ENCODE data around the gene IGF1. TPM values are rescaled to one million over a fixed set of nuclear protein-coding genes. Genes with fewer than 3 reads are reported as not detected.

The IGF1 gene
- total RNA-seq, 1 experiment from 2014 or later, result 0.42 TPM

GRCh38 chr12:102514696-102515095 lies 34.3 kb upstream of the IGF1 start (continued):
- TF ChIP-seq, protein P1, sequence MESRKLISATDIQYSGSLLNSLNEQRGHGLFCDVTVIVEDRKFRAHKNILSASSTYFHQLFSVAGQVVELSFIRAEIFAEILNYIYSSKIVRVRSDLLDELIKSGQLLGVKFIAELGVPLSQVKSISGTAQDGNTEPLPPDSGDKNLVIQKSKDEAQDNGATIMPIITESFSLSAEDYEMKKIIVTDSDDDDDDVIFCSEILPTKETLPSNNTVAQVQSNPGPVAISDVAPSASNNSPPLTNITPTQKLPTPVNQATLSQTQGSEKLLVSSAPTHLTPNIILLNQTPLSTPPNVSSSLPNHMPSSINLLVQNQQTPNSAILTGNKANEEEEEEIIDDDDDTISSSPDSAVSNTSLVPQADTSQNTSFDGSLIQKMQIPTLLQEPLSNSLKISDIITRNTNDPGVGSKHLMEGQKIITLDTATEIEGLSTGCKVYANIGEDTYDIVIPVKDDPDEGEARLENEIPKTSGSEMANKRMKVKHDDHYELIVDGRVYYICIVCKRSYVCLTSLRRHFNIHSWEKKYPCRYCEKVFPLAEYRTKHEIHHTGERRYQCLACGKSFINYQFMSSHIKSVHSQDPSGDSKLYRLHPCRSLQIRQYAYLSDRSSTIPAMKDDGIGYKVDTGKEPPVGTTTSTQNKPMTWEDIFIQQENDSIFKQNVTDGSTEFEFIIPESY (IDR thresholded peaks at IDR 0.05; ENCODE audit: extremely low read depth, insufficient replicate concordance, low read length), result no peak
- no peak for TF ChIP-seq YY1 (IDR thresholded peaks at IDR 0.05; ENCODE audit: extremely low read depth, insufficient replicate concordance, low read depth, low read length)
- no peak for TF ChIP-seq EGR1 (IDR thresholded peaks at IDR 0.05; ENCODE audit: low read depth)
- TF ChIP-seq SIN3A (IDR thresholded peaks at IDR 0.05; ENCODE audit: low read depth), result no peak
- TF ChIP-seq FOSL1 (IDR thresholded peaks at IDR 0.05; ENCODE audit: low read depth), result no peak
- no peak for TF ChIP-seq ELF1 (IDR thresholded peaks at IDR 0.05; ENCODE audit: borderline replicate concordance, low read depth)
- TF ChIP-seq CBX3 (IDR thresholded peaks at IDR 0.05; ENCODE audit: low read depth), result no peak
- no peak for TF ChIP-seq EZH2phosphoT487 (IDR thresholded peaks at IDR 0.05; ENCODE audit: borderline replicate concordance)

DNA sequence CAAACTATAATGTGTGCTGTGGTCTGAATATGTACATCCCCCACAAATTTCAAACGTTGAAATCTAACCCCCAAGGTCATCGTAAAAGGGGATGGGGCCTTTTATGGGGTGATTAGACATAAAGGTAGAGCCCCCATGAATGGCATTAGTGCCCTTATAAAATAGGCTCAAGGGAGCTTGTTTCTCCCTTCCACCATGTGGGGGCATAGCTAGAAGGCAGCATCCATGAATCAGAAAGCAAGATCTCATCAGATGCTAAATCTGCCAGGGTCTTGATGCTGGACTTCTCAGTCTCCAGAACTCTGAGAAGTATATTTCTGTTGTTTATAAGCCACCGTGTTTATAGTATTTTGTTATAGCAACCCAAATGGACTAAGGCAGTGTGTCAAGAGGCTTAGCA lies 33.4 kb upstream of the IGF1 start:
- no peaks in the 10 kb centered on the region for H3K9me2 ChIP-seq (ENCODE audit: insufficient read depth)
- H3K4me2 ChIP-seq (ENCODE audit: low read length), result no peak overlapping the region
- DNase-seq (ENCODE audit: low read depth, low spot score) (no peak), ATAC-seq (no peak)
- no peaks in the 10 kb centered on the region for H3K79me2 ChIP-seq (ENCODE audit: insufficient read depth, low read length)
- no peak overlapping the region for H3K27ac ChIP-seq (ENCODE audit: low read depth, low read length)
- H3K9me3 ChIP-seq (ENCODE audit: control insufficient read depth in 1 of 2, insufficient read depth in 1 of 2, low read depth in 1 of 2, low read length in 2 of 2), result no peaks in the 10 kb centered on the region
- H3K9ac ChIP-seq (ENCODE audit: low read length), result no peak overlapping the region
- H3K36me3 ChIP-seq (ENCODE audit: control insufficient read depth in 1 of 2, insufficient read depth in 2 of 2, low read length in 2 of 2), result no peaks in the 10 kb centered on the region
- no peaks in the 10 kb centered on the region for H3K4me1 ChIP-seq (ENCODE audit: control insufficient read depth in 1 of 2, insufficient read depth in 2 of 2, low read length in 2 of 2)
- intact Hi-C loops (cut with micrococcal nuclease), result no loop called here
- ChIA-PET POLR2A (no interaction called here), CTCF (no interaction called here), RAD21 (ENCODE audit: low non-redundant PET in 1 of 2, low total read pairs in 2 of 2, uncharacterized antibody in 2 of 2, unreplicated experiment in 2 of 2) (no interaction called here)
- H4K20me1 ChIP-seq (ENCODE audit: insufficient read depth), result no peaks in the 10 kb centered on the region
- no peak overlapping the region for H2AFZ ChIP-seq (ENCODE audit: low read depth, low read length, poor library complexity, severe bottlenecking)
- TF ChIP-seq RAD21 (IDR thresholded peaks at IDR 0.05; ENCODE audit: low read depth) (0 out of 2 replicates have a peak, but pooled peaks have one; percentile 13), ZNF274 (IDR thresholded peaks at IDR 0.05; ENCODE audit: low read depth, low read length) (no peak)
- no peak overlapping the region for H3K4me3 ChIP-seq (replicated peaks in 1 of 2; ENCODE audit: low read depth in 1 of 2, low read length in 2 of 2)
- no TSS peak for BruUV-seq (replicated peaks)
- H3K27me3 ChIP-seq (ENCODE audit: insufficient read depth, low read length), result no peaks in the 10 kb centered on the region; the same call in 1 of the 2 replicates
